ENCODE measurements around the gene AMZ2. TPM values are rescaled to one million over a fixed set of nuclear protein-coding genes. Genes with fewer than 3 reads are reported as not detected.
"Not testable (repeated sequence)": the region's sequence is repeated elsewhere in the genome, so short reads cannot be mapped to it uniquely, and the experiment has no call there.

AMZ2 gene
- total RNA-seq, 1 experiment from 2014 or later, result 73.7 TPM

GRCh38 chr17:68255731-68256538, 8.1 kb downstream of the AMZ2 start:
- Histone ChIP-seq H3K4me3 (ENCODE audit: insufficient read depth, low read depth, low read length) (no peak overlapping the region), H3K36me3 (replicated peaks; ENCODE audit: control insufficient read depth, insufficient read depth, low read length) (peaks cover 10% of the 10 kb centered on the region), H3K27me3 (ENCODE audit: control insufficient read depth, insufficient read depth, low read length) (no peaks in the 10 kb centered on the region)
- no peak for DNase-seq

DNA sequence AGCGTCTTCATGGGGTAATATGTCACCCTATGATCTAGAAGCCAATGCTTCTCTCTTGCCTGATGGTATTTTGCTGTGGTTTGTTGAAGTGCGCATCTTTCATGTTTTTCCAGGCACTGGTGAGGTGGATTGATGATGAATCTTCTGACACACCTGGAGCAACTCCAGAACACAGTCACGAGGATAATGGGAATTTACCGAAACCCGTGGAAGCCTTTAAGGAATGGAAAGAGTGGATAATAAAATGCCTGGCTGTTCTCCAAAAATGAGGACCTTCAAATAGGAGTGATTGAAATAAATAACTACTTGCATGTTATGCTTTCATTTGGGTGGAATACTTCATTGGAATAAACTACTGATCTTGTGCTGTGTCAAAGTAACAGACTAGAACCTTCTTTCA, 8.9 kb downstream of the AMZ2 start:
- not testable (repeated sequence) for H3K4me3 ChIP-seq (ENCODE audit: insufficient read depth, low read depth, low read length); DNase-seq; H3K27me3 ChIP-seq (ENCODE audit: control insufficient read depth, insufficient read depth, low read length); H3K36me3 ChIP-seq (replicated peaks; ENCODE audit: control insufficient read depth, insufficient read depth, low read length)

GRCh38 chr17:68257934-68258333, 10.1 kb downstream of the AMZ2 start:
- Histone ChIP-seq H3K4me3 (ENCODE audit: insufficient read depth, low read depth, low read length) (no peak overlapping the region), H3K36me3 (replicated peaks; ENCODE audit: control insufficient read depth, insufficient read depth, low read length) (peaks cover 8% of the 10 kb centered on the region), H3K27me3 (ENCODE audit: control insufficient read depth, insufficient read depth, low read length) (no peaks in the 10 kb centered on the region)
- no peak for DNase-seq

GRCh38 chr17:68258890-68259647, 11.2 kb downstream of the AMZ2 start:
- not testable (repeated sequence) for H3K27me3 ChIP-seq (ENCODE audit: control insufficient read depth, insufficient read depth, low read length); H3K36me3 ChIP-seq (replicated peaks; ENCODE audit: control insufficient read depth, insufficient read depth, low read length)
- peak overlapping the region; percentile 14; the same call in 1 of the 2 replicates for H3K4me3 ChIP-seq (ENCODE audit: insufficient read depth, low read depth, low read length)
- DNase-seq, result peak; percentile 68

GRCh38 chr17:68259648-68259951, 11.8 kb downstream of the AMZ2 start:
- not testable (repeated sequence) for DNase-seq; H3K4me3 ChIP-seq (ENCODE audit: insufficient read depth, low read depth, low read length); H3K27me3 ChIP-seq (ENCODE audit: control insufficient read depth, insufficient read depth, low read length); H3K36me3 ChIP-seq (replicated peaks; ENCODE audit: control insufficient read depth, insufficient read depth, low read length)

DNA sequence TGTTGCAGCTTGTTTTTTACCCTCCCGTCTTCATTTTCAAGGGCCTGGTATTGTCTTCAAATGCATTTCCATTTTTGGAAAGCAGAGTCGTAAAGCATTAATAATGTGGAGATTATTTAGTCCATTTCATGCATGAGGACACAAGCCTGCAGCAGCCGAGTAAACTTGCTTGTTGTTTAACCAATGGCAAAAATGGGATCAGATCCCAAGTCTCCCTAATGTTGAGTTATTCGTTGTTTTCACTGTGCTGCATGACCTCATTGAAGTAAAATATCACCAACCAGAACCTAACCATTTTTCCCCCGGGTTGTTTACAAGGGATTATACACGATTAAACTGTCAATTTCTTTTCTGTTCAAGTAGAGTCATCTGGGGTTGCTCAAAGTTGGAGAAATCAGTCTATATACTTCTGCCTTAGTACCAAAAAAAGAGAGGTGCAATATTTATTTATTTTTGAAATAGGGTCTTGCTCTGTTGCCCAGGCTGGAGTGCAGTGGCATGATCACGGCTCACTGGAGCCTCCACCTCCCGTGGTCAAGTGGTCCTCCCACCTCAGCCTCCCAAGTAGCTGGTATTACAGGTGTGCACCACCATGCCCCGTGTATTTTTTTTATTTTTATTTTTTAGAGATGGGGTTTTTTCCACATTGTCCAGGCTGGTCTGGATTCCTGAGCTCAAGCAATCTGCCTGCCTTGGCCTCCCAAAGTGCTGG, 12.4 kb downstream of the AMZ2 start:
- Histone ChIP-seq H3K4me3 (ENCODE audit: insufficient read depth, low read depth, low read length) (no peak overlapping the region), H3K27me3 (ENCODE audit: control insufficient read depth, insufficient read depth, low read length) (no peaks in the 10 kb centered on the region), H3K36me3 (replicated peaks; ENCODE audit: control insufficient read depth, insufficient read depth, low read length) (peaks cover 2% of the 10 kb centered on the region)
- DNase-seq, result no peak

- not testable (repeated sequence) for DNase-seq; H3K4me3 ChIP-seq (ENCODE audit: insufficient read depth, low read depth, low read length); H3K36me3 ChIP-seq (replicated peaks; ENCODE audit: control insufficient read depth, insufficient read depth, low read length); H3K27me3 ChIP-seq (ENCODE audit: control insufficient read depth, insufficient read depth, low read length)
These were observed 14.6 kb downstream of the AMZ2 start for GRCh38 chr17:68262467-68262866.

DNA sequence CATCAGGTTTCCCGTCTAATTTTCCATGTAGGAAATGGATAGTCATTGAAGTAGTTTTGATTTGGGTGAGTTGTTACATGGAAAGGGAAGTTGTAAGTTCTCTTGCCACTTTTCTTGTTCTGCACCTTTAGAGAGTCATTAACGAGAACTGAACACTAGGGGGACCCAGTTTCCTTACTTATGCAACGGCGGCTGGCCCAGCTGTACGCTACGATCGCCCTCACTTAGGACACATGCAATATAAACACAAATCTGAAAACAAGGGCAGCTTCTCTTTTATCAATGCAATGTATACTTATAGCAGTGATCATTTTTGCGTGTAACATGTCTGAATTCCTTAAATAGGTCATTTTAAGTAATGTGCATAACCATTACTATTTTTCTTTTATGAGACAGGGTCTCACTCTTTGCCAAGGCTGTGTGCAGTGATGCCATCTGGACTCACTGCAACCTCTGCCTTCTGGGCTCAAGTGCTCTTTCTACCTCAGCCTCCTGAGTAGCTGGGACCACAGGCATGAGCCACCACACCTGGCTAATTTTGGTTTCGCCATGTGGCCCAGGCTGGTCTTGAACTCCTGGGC, 15.3 kb downstream of the AMZ2 start:
- not testable (repeated sequence) for H3K27me3 ChIP-seq (ENCODE audit: control insufficient read depth, insufficient read depth, low read length); H3K36me3 ChIP-seq (replicated peaks; ENCODE audit: control insufficient read depth, insufficient read depth, low read length); H3K4me3 ChIP-seq (ENCODE audit: insufficient read depth, low read depth, low read length)
- DNase-seq, result peak; percentile 30

GRCh38 chr17:68265833-68266232, 18.0 kb downstream of the AMZ2 start:
- DNase-seq; H3K36me3 ChIP-seq (replicated peaks; ENCODE audit: control insufficient read depth, insufficient read depth, low read length); H3K27me3 ChIP-seq (ENCODE audit: control insufficient read depth, insufficient read depth, low read length); H3K4me3 ChIP-seq (ENCODE audit: insufficient read depth, low read depth, low read length): not testable (repeated sequence)

- Histone ChIP-seq H3K36me3 (replicated peaks; ENCODE audit: control insufficient read depth, insufficient read depth, low read length) (no peaks in the 10 kb centered on the region), H3K4me3 (ENCODE audit: insufficient read depth, low read depth, low read length) (no peak overlapping the region), H3K27me3 (ENCODE audit: control insufficient read depth, insufficient read depth, low read length) (no peaks in the 10 kb centered on the region)
- no peak for DNase-seq
These were observed 25.9 kb downstream of the AMZ2 start for GRCh38 chr17:68273722-68274121.

GRCh38 chr17:68276339-68276738, 28.5 kb downstream of the AMZ2 start:
- DNase-seq; H3K27me3 ChIP-seq (ENCODE audit: control insufficient read depth, insufficient read depth, low read length); H3K36me3 ChIP-seq (replicated peaks; ENCODE audit: control insufficient read depth, insufficient read depth, low read length); H3K4me3 ChIP-seq (ENCODE audit: insufficient read depth, low read depth, low read length): not testable (repeated sequence)

- no peak for DNase-seq
- Histone ChIP-seq H3K36me3 (replicated peaks; ENCODE audit: control insufficient read depth, insufficient read depth, low read length) (no peaks in the 10 kb centered on the region), H3K27me3 (ENCODE audit: control insufficient read depth, insufficient read depth, low read length) (no peaks in the 10 kb centered on the region), H3K4me3 (ENCODE audit: insufficient read depth, low read depth, low read length) (no peak overlapping the region)
These were observed 30.0 kb downstream of the AMZ2 start for GRCh38 chr17:68277807-68278206.

GRCh38 chr17:68281965-68282364, 34.1 kb downstream of the AMZ2 start:
- not testable (repeated sequence) for DNase-seq; H3K36me3 ChIP-seq (replicated peaks; ENCODE audit: control insufficient read depth, insufficient read depth, low read length); H3K4me3 ChIP-seq (ENCODE audit: insufficient read depth, low read depth, low read length); H3K27me3 ChIP-seq (ENCODE audit: control insufficient read depth, insufficient read depth, low read length)

DNA sequence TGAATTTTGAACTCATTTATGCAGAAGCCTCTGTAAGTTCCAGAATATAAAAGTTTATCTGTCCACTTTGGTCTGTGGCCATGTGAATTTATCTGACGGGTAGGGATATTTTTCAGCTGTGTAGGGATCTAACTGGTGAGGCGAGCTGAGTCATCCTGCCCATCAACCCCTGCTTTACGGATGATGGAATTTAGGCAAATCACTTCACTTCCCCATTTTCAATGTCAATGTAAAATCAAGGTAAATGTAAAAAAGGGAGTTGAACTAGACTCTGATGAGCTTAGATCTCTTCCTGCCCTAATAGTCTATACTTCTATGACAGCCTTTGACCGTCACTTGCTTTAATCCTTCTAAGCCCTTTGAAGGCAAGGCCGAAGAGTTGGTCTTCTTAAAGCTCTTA, 40.5 kb downstream of the AMZ2 start:
- H3K27me3 ChIP-seq (ENCODE audit: control insufficient read depth, insufficient read depth, low read length), result peaks cover 24% of the 10 kb centered on the region

More for the DNA sequence above, 40.5 kb downstream of the AMZ2 start:
- Histone ChIP-seq H3K36me3 (replicated peaks; ENCODE audit: control insufficient read depth, insufficient read depth, low read length) (no peaks in the 10 kb centered on the region), H3K4me3 (ENCODE audit: insufficient read depth, low read depth, low read length) (no peak overlapping the region)
- DNase-seq, result no peak

All from H7 (cell line).